BLaER1 treated with 17β-estradiol and CSF1 and Interleukin-3, amounts not matched to agents 10 nM and 100 nM (cell line): Measurements from ENCODE around the gene SLC6A1.

Experiments
- H3K27ac ChIP-seq, 11 experiments: shearing (Covaris generic); formaldehyde crosslinking; 2 replicates each; pipeline ENCODE4 v1.8.1; 2022
- H3K27me3 ChIP-seq, 11 experiments: shearing (Covaris generic); formaldehyde crosslinking; 2 replicates each; pipeline ENCODE4 v1.8.1; 2022
- H3K36me3 ChIP-seq, 11 experiments: shearing (Covaris generic); formaldehyde crosslinking; 2 replicates each; pipeline ENCODE4 v1.8.1; 2022
- H3K4me1 ChIP-seq, 10 experiments: shearing (Covaris generic); formaldehyde crosslinking; 2 replicates each; pipeline ENCODE4 v1.8.1; 2022
- H3K4me2 ChIP-seq, 11 experiments: shearing (Covaris generic); formaldehyde crosslinking; 2 replicates each; pipeline ENCODE4 v1.8.1; 2022
- H3K4me3 ChIP-seq, 10 experiments: shearing (Covaris generic); formaldehyde crosslinking; 2 replicates each; pipeline ENCODE4 v1.8.1; 2022
- H3K9ac ChIP-seq, 11 experiments: shearing (Covaris generic); formaldehyde crosslinking; 2 replicates each; pipeline ENCODE4 v1.8.1; 2022
- H3K9me3 ChIP-seq, 11 experiments: shearing (Covaris generic); formaldehyde crosslinking; replicated peaks in 1 of 11; 2 replicates each; pipeline ENCODE4 v1.8.1; 2022
- H4K20me1 ChIP-seq, 11 experiments: shearing (Covaris generic); formaldehyde crosslinking; 2 replicates each; pipeline ENCODE4 v1.8.1; 2022
- Cebpa-rat ChIP-seq, 11 experiments: shearing (Covaris generic); IDR thresholded peaks; 2 replicates each; pipeline ENCODE4 v1.8.1; 2022

SLC6A1 gene

GRCh38 chr3:11004563-11004962 lies 12.0 kb downstream of the SLC6A1 start:
- TF ChIP-seq Cebpa-rat (IDR thresholded peaks at IDR 0.05), result no peak

GRCh38 chr3:11005686-11006256 lies 13.2 kb downstream of the SLC6A1 start:
- Histone ChIP-seq H3K36me3 (no peaks in the 10 kb centered on the region), H3K9ac (no peak overlapping the region), H4K20me1 (no peaks in the 10 kb centered on the region), H3K27me3 (no peaks in the 10 kb centered on the region), H3K4me1 (peaks cover 0 to 7% (median 2%) of the 10 kb centered on the region in 10 experiments; a peak in 5 of 20 replicates), H3K4me2 (no peak overlapping the region), H3K27ac (no peak overlapping the region), H3K9me3 (no peaks in the 10 kb centered on the region), H3K4me3 (no peak overlapping the region)
- TF ChIP-seq Cebpa-rat (IDR thresholded peaks at IDR 0.05), result no peak

More at GRCh38 chr3:11004563-11004962, 12.0 kb downstream of the SLC6A1 start:
- H3K9me3 ChIP-seq, result no peaks in the 10 kb centered on the region
- H3K27ac ChIP-seq, result no peak overlapping the region
- peaks cover 0 to 9% (median 5%) of the 10 kb centered on the region in 10 experiments; a peak in 11 of 20 replicates for H3K4me1 ChIP-seq
- no peak overlapping the region for H3K9ac ChIP-seq
- H4K20me1 ChIP-seq, result no peaks in the 10 kb centered on the region
- no peak overlapping the region for H3K4me3 ChIP-seq
- H3K4me2 ChIP-seq, result no peak overlapping the region
- no peaks in the 10 kb centered on the region for H3K36me3 ChIP-seq
- H3K27me3 ChIP-seq, result no peaks in the 10 kb centered on the region

DNA sequence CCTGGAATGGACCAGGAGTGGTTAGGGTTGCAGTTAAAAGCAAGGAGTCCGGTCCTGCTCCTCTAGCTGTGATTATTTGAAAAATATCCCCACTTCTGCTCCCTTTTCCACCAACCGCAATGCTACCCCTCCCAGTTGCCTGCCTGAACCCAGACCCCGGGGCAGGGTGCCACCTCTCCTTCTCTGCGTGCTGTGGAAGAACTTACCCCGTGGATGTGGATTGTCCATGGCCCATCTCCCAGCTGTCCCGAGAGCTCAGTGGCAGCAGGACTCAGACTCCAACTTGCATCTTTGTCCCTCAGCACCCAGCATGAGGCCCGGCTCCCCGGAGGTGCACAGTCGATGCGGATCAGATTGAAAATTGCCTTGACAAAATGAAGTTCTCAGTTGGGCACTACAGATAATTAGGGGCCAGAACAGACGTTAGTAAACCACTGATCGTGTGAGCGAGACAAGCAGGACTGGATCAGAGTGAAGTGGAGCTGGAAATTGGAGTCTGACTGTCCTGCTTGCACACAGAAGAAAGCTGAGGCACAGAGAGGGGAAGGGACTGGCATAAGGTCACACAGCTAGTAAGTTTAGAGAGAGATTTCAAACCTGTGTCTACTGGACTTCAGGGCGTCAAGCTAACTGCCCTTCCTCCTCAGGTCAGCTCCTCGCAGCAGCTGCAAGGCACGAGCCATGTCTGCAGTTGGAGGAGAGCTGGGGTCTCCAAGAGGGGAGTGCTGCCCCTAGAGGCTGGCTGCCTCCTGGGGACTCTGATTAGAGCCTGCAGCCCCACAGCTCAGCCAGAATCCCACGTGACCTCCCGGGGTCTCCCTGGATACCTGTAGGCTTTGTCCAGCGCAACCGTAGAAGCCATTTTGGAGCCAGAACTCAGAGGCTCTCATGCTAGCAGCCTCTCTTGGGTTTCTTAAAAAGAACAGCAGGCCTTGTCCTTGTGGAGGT lies 14.7 kb downstream of the SLC6A1 start:
- TF ChIP-seq Cebpa-rat (IDR thresholded peaks at IDR 0.05), result no peak
- H3K4me1 ChIP-seq, result peaks cover 0 to 5% (median 1%) of the 10 kb centered on the region in 10 experiments; a peak in 5 of 20 replicates
- no peak overlapping the region for H3K9ac ChIP-seq
- no peaks in the 10 kb centered on the region for H3K27me3 ChIP-seq
- H3K4me2 ChIP-seq, result no peak overlapping the region
- no peaks in the 10 kb centered on the region for H3K36me3 ChIP-seq
- no peaks in the 10 kb centered on the region for H3K9me3 ChIP-seq
- no peaks in the 10 kb centered on the region for H4K20me1 ChIP-seq
- no peak overlapping the region for H3K27ac ChIP-seq
- H3K4me3 ChIP-seq, result no peak overlapping the region

DNA sequence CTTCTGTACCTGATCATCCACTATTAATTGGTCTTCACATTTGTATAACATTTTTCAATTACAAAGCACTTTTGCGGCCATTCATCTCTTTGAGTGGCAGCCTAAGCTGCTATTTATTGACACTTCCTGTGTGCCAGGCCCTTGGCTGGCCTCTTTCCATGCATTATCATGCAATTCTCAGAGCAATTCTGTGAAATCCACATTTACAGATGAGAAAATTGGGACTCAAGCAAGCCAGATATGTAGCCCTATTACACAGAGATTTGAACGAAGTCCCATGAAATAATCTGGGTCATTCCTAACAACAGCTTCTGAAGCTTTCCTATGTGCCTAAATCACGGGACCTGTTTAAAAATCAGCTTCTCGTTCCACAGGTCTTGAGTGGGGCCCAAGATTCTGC lies 17.4 kb downstream of the SLC6A1 start:
- no peaks in the 10 kb centered on the region for H3K9me3 ChIP-seq
- H3K36me3 ChIP-seq, result no peaks in the 10 kb centered on the region
- no peaks in the 10 kb centered on the region for H3K27me3 ChIP-seq
- no peaks in the 10 kb centered on the region for H3K4me1 ChIP-seq
- no peak overlapping the region for H3K4me2 ChIP-seq
- H3K9ac ChIP-seq, result no peak overlapping the region
- no peak overlapping the region for H3K27ac ChIP-seq
- H3K4me3 ChIP-seq, result no peak overlapping the region
- H4K20me1 ChIP-seq, result no peaks in the 10 kb centered on the region
- TF ChIP-seq Cebpa-rat (IDR thresholded peaks at IDR 0.05), result no peak

DNA sequence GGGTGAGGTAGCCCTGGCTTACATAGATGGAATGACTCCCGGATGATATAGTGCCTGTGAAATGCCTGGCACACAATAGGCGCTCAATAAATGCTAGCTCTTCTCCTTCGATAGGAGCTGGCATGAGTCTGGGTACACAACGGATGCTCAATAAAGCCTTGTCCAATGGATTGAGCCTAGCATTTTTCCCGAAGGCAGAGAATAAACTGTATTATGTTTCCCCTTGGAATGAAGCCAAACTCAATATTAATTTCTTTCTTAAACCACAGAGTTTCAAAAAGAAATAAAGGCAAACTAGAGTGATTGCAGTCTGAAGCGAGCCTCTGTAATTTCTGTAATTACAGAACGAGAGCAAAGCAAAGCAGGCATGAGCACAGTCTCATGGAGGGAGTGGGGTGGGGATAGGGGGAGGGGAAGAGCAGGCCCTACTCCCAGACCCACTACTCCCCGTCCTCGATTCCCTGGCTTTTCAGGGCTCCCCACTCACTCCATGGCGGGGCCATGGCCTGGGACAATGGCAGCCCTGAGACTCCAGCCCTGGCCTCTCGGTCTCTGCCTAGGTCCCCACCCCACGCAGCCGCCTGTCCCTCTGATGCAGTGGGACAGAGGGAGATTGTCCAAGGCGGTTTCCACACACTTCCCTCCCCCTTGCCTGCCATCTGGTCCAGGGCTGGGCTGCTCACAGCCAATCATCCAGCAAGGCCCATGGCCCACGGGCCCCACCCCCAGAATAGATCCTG lies 18.0 kb downstream of the SLC6A1 start:
- no peak for TF ChIP-seq Cebpa-rat (IDR thresholded peaks at IDR 0.05)
- H3K4me3 ChIP-seq, result no peak overlapping the region

GRCh38 chr3:11014253-11014652 lies 21.7 kb downstream of the SLC6A1 start:
- H3K4me1 ChIP-seq, result peaks cover 4 to 12% (median 8%) of the 10 kb centered on the region in 10 experiments; a peak in 18 of 20 replicates
- H4K20me1 ChIP-seq, result no peaks in the 10 kb centered on the region

More for the DNA sequence above, 18.0 kb downstream of the SLC6A1 start:
- no peaks in the 10 kb centered on the region for H4K20me1 ChIP-seq
- no peaks in the 10 kb centered on the region for H3K27me3 ChIP-seq
- H3K4me1 ChIP-seq, result no peaks in the 10 kb centered on the region
- no peak overlapping the region for H3K4me2 ChIP-seq
- H3K9me3 ChIP-seq, result no peaks in the 10 kb centered on the region
- no peak overlapping the region for H3K27ac ChIP-seq
- H3K9ac ChIP-seq, result no peak overlapping the region
- H3K36me3 ChIP-seq, result no peaks in the 10 kb centered on the region

DNA sequence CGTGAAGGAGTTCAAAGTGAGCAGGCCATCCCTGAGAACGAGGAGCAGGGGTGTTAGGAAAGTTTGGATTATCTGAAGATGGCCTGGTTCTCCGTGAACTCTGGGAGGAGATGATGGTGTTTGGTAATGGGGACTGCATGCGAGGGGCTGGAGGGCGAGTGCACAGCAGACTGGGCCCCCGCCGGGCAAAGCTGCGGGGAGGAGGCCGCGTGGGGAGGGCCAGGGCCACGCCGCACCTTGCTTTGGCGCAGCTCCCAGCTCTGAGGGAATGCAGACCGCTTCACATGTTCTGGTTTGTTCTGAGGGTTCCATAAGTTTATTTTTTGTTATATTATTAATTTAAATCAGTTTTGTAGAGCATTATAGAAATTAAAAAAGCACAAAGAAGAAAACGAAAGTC lies 22.2 kb downstream of the SLC6A1 start:
- Histone ChIP-seq H3K27me3 (no peaks in the 10 kb centered on the region), H4K20me1 (no peaks in the 10 kb centered on the region)

More at GRCh38 chr3:11014253-11014652, 21.7 kb downstream of the SLC6A1 start:
- H3K27ac ChIP-seq, result no peak overlapping the region
- no peaks in the 10 kb centered on the region for H3K36me3 ChIP-seq
- no peak overlapping the region for H3K9ac ChIP-seq
- no peak overlapping the region for H3K4me2 ChIP-seq
- no peak overlapping the region for H3K4me3 ChIP-seq
- TF ChIP-seq Cebpa-rat (IDR thresholded peaks at IDR 0.05), result no peak
- H3K27me3 ChIP-seq, result no peaks in the 10 kb centered on the region
- no peaks in the 10 kb centered on the region for H3K9me3 ChIP-seq

DNA sequence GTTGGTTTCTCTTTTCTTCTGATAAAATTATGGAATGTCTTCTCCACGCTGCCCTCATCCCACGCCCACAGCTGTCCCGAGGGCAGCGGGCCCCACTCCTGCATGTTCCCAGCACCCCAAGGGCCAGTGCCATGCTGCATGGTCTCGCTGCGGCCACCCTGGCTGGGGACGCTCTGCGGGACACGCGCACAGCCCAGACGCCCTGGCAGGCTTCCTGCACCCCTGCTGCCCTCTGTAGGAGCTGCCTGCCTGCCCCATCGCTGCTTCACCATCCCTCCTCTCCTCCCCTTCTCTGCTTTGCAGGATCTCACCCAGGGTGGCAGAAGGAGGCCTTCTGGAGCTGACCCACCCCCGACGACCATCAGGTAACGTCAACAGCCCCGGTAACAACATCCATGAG lies 22.8 kb downstream of the SLC6A1 start:
- H3K36me3 ChIP-seq, result no peaks in the 10 kb centered on the region
- H3K4me2 ChIP-seq, result no peak overlapping the region
- peaks cover 7 to 22% (median 16%) of the 10 kb centered on the region in 10 experiments; a peak in 18 of 20 replicates for H3K4me1 ChIP-seq
- no peak overlapping the region for H3K9ac ChIP-seq
- H3K4me3 ChIP-seq, result no peak overlapping the region
- H3K27ac ChIP-seq, result no peak overlapping the region
- TF ChIP-seq Cebpa-rat (IDR thresholded peaks at IDR 0.05), result no peak
- H3K27me3 ChIP-seq, result no peaks in the 10 kb centered on the region
- H4K20me1 ChIP-seq, result no peaks in the 10 kb centered on the region
- H3K9me3 ChIP-seq, result no peaks in the 10 kb centered on the region

More for the DNA sequence above, 22.2 kb downstream of the SLC6A1 start:
- Histone ChIP-seq H3K4me1 (peaks cover 7 to 17% (median 12%) of the 10 kb centered on the region in 10 experiments; a peak in 18 of 20 replicates), H3K9me3 (no peaks in the 10 kb centered on the region), H3K4me2 (no peak overlapping the region), H3K9ac (no peak overlapping the region), H3K4me3 (no peak overlapping the region), H3K36me3 (no peaks in the 10 kb centered on the region), H3K27ac (no peak overlapping the region)
- TF ChIP-seq Cebpa-rat (IDR thresholded peaks at IDR 0.05), result no peak

GRCh38 chr3:11016727-11017126 lies 24.2 kb downstream of the SLC6A1 start:
- H3K36me3 ChIP-seq, result no peaks in the 10 kb centered on the region
- H3K27me3 ChIP-seq, result no peaks in the 10 kb centered on the region
- TF ChIP-seq Cebpa-rat (IDR thresholded peaks at IDR 0.05), result no peak
- H3K4me2 ChIP-seq, result no peak overlapping the region
- no peak overlapping the region for H3K4me3 ChIP-seq
- H4K20me1 ChIP-seq, result no peaks in the 10 kb centered on the region; a peak in 1 of 22 replicates
- no peaks in the 10 kb centered on the region for H3K9me3 ChIP-seq
- no peak overlapping the region for H3K27ac ChIP-seq
- no peak overlapping the region for H3K9ac ChIP-seq
- H3K4me1 ChIP-seq, result peaks cover 7 to 22% (median 16%) of the 10 kb centered on the region in 10 experiments; a peak in 18 of 20 replicates
